ENCODE data around the gene COX4I1.

Gene COX4I1

GRCh38 chr16:85839681-85840240 lies 40.3 kb downstream of the COX4I1 start:
- DNase-seq (ENCODE audit: low spot score) (no peak), FAIRE-seq (no peak)

- FAIRE-seq (no peak), DNase-seq (ENCODE audit: low spot score) (no peak)
These were observed 40.9 kb downstream of the COX4I1 start for GRCh38 chr16:85840395-85840794.

GRCh38 chr16:85840801-85841200 lies 41.3 kb downstream of the COX4I1 start:
- no peak for FAIRE-seq

GRCh38 chr16:85842435-85842834 lies 42.9 kb downstream of the COX4I1 start:
- FAIRE-seq (no peak), DNase-seq (ENCODE audit: low spot score) (no peak)

More at GRCh38 chr16:85840801-85841200, 41.3 kb downstream of the COX4I1 start:
- no peak for DNase-seq (ENCODE audit: low spot score)

GRCh38 chr16:85842848-85843247 lies 43.4 kb downstream of the COX4I1 start:
- FAIRE-seq, result no peak

GRCh38 chr16:85843471-85844168 lies 44.1 kb downstream of the COX4I1 start:
- no peak for DNase-seq (ENCODE audit: low spot score)

More at GRCh38 chr16:85842848-85843247, 43.4 kb downstream of the COX4I1 start:
- no peak for DNase-seq (ENCODE audit: low spot score)

GRCh38 chr16:85844169-85844481 lies 44.6 kb downstream of the COX4I1 start:
- DNase-seq (ENCODE audit: low spot score) (no peak), FAIRE-seq (no peak)

More at GRCh38 chr16:85843471-85844168, 44.1 kb downstream of the COX4I1 start:
- no peak for FAIRE-seq

- DNase-seq (ENCODE audit: low spot score), result no peak
These were observed 45.3 kb downstream of the COX4I1 start for GRCh38 chr16:85844786-85845185.

GRCh38 chr16:85845266-85845665 lies 45.8 kb downstream of the COX4I1 start:
- no peak for FAIRE-seq

More at GRCh38 chr16:85844786-85845185, 45.3 kb downstream of the COX4I1 start:
- no peak for FAIRE-seq

GRCh38 chr16:85846461-85846860 lies 47.0 kb downstream of the COX4I1 start:
- DNase-seq (ENCODE audit: low spot score) (no peak), FAIRE-seq (no peak)

More at GRCh38 chr16:85845266-85845665, 45.8 kb downstream of the COX4I1 start:
- DNase-seq (ENCODE audit: low spot score), result no peak

- FAIRE-seq, result no peak
- DNase-seq (ENCODE audit: low spot score), result no peak
These were observed 47.5 kb downstream of the COX4I1 start for GRCh38 chr16:85847036-85847435.

- FAIRE-seq (no peak), DNase-seq (ENCODE audit: low spot score) (no peak)
These were observed 48.4 kb downstream of the COX4I1 start for GRCh38 chr16:85847681-85848601.

- no peak for FAIRE-seq
These were observed 49.5 kb downstream of the COX4I1 start for GRCh38 chr16:85848986-85849385.

GRCh38 chr16:85849388-85849787 lies 49.9 kb downstream of the COX4I1 start:
- no peak for DNase-seq (ENCODE audit: low spot score)
- FAIRE-seq, result no peak

More at GRCh38 chr16:85848986-85849385, 49.5 kb downstream of the COX4I1 start:
- DNase-seq (ENCODE audit: low spot score), result no peak

- FAIRE-seq (no peak), DNase-seq (ENCODE audit: low spot score) (no peak)
These were observed 50.9 kb downstream of the COX4I1 start for GRCh38 chr16:85850344-85850880.

GRCh38 chr16:85851034-85851785 lies 51.7 kb downstream of the COX4I1 start:
- DNase-seq (ENCODE audit: low spot score), result no peak
- FAIRE-seq, result no peak

GRCh38 chr16:85853547-85854545 lies 54.4 kb downstream of the COX4I1 start:
- FAIRE-seq, result no peak
- no peak for DNase-seq (ENCODE audit: low spot score)

GRCh38 chr16:85854935-85855334 lies 55.4 kb downstream of the COX4I1 start:
- no peak for FAIRE-seq

GRCh38 chr16:85856079-85856478 lies 56.6 kb downstream of the COX4I1 start:
- FAIRE-seq (no peak), DNase-seq (ENCODE audit: low spot score) (no peak)

More at GRCh38 chr16:85854935-85855334, 55.4 kb downstream of the COX4I1 start:
- DNase-seq (ENCODE audit: low spot score), result no peak

- DNase-seq (ENCODE audit: low spot score), result no peak
- no peak for FAIRE-seq
These were observed 57.1 kb downstream of the COX4I1 start for GRCh38 chr16:85856585-85856984.
